WTC11 (cell line): Measurements from ENCODE around the gene CD4. TPM values are rescaled to one million over a fixed set of nuclear protein-coding genes. Genes with fewer than 3 reads are reported as not detected.
A peak's percentile ranks its signal among the peaks of the same experiment; 100 is the strongest.

ENCODE experiments used
- ATAC-seq: fragments of 200-7000 bp; cut with Tn5 transposase; 2 replicates; pipeline ENCODE4 v1.10.0; 2021; ENCODE audit warnings: mild to moderate bottlenecking, moderate library complexity
- CTCF ChIA-PET: fragments of 300-600 bp; sonication (Branson Sonifier 250); formaldehyde crosslinking; loops from one replicate; lab custom pipeline; 2021; ENCODE audit warnings: antibody characterized with exemption; lab: Charles Lee
- POLR2A ChIA-PET: fragments of 350-600 bp; sonication (Branson Sonifier 250); formaldehyde crosslinking; loops from one replicate; lab custom pipeline; 2021; ENCODE audit warnings: antibody characterized with exemption; lab: Charles Lee
- DNase-seq: peaks from one replicate; pipeline ENCODE4 v3.0.0; 2021; ENCODE audit warnings: low spot score
- H3K27ac Mint-ChIP-seq: 2 replicates; pipeline ENCODE4 v1.8.0; 2021; ENCODE audit warnings: mixed read lengths
- H3K27me3 Mint-ChIP-seq: 2 replicates; pipeline ENCODE4 v1.8.0; 2021; ENCODE audit warnings: low read depth, mild to moderate bottlenecking, moderate library complexity, mixed read lengths
- H3K36me3 Mint-ChIP-seq: 2 replicates; pipeline ENCODE4 v1.8.0; 2021; ENCODE audit warnings: mixed read lengths
- H3K4me1 Mint-ChIP-seq: 2 replicates; pipeline ENCODE4 v1.8.0; 2022; ENCODE audit warnings: mixed read lengths
- H3K4me3 Mint-ChIP-seq: 2 replicates; pipeline ENCODE4 v1.8.0; 2021; ENCODE audit warnings: mild to moderate bottlenecking, moderate library complexity, mixed read lengths
- H3K9me3 Mint-ChIP-seq: 2 replicates; pipeline ENCODE4 v1.8.0; 2021; ENCODE audit warnings: mixed read lengths
- AR ChIP-seq: fragments of 250-450 bp; sonication (Bioruptor Pico); IDR thresholded peaks from 2 replicates; pipeline ENCODE4 v1.9.0; 2021; ENCODE audit warnings: mild to moderate bottlenecking
- E2F1 ChIP-seq: sonication (generic); formaldehyde crosslinking; IDR thresholded peaks from 2 replicates; pipeline ENCODE4 v1.8.0; 2022; ENCODE audit warnings: mild to moderate bottlenecking, missing genetic modification reagents
- ESRRA ChIP-seq: sonication (generic); formaldehyde crosslinking; IDR thresholded peaks from 2 replicates; pipeline ENCODE4 v1.8.1; 2022; ENCODE audit warnings: mild to moderate bottlenecking, missing genetic modification reagents, borderline replicate concordance
- ETV6 ChIP-seq: sonication (generic); formaldehyde crosslinking; IDR thresholded peaks from 2 replicates; pipeline ENCODE4 v1.8.1; 2022; ENCODE audit warnings: mild to moderate bottlenecking, missing genetic modification reagents
- NFATC4 ChIP-seq: fragments of 250-450 bp; sonication (Bioruptor Pico); IDR thresholded peaks from 2 replicates; pipeline ENCODE4 v1.9.0; 2021; ENCODE audit warnings: mild to moderate bottlenecking
- ZSCAN18 ChIP-seq: fragments of 250-450 bp; sonication (Bioruptor Pico); IDR thresholded peaks from 2 replicates; pipeline ENCODE4 v2.1.2; 2022; ENCODE audit warnings: mild to moderate bottlenecking, moderate library complexity
- total RNA-seq: library from RNA; stranded (reverse); gene quantifications from 3 replicates; pipeline ENCODE4 v1.2.3, GENCODE V29; 2021
- TF ChIP-seq, protein P1 (sequence below): fragments of 250-450 bp; sonication (Bioruptor Pico); IDR thresholded peaks from 2 replicates; pipeline ENCODE4 v1.9.0; 2021; ENCODE audit warnings: mild to moderate bottlenecking, borderline replicate concordance
- TF ChIP-seq, protein P2 (sequence below): sonication (generic); formaldehyde crosslinking; IDR thresholded peaks from 2 replicates; pipeline ENCODE4 v1.8.1; 2022; ENCODE audit warnings: mild to moderate bottlenecking, missing genetic modification reagents, moderate library complexity, borderline replicate concordance
- TF ChIP-seq, protein P3 (sequence below): sonication (generic); formaldehyde crosslinking; IDR thresholded peaks from 2 replicates; pipeline ENCODE4 v1.8.0; 2022; ENCODE audit warnings: mild to moderate bottlenecking, missing genetic modification reagents
- TF ChIP-seq, protein P4 (sequence below): sonication (generic); formaldehyde crosslinking; IDR thresholded peaks from 2 replicates; pipeline ENCODE4 v1.8.1; 2022; ENCODE audit warnings: low read depth, mild to moderate bottlenecking, moderate library complexity, missing genetic modification reagents, borderline replicate concordance
- TF ChIP-seq, protein P5 (sequence below): fragments of 200-600 bp; IDR thresholded peaks from 2 replicates; pipeline ENCODE4 v1.8.0; 2022; ENCODE audit warnings: antibody characterized with exemption
- TF ChIP-seq, protein P6 (sequence below): sonication (generic); formaldehyde crosslinking; IDR thresholded peaks from 2 replicates; pipeline ENCODE4 v1.8.0; 2022; ENCODE audit warnings: mild to moderate bottlenecking, missing genetic modification reagents

Gene CD4
- total RNA-seq, 1 experiment from 2014 or later = 2.5 TPM

DNA sequence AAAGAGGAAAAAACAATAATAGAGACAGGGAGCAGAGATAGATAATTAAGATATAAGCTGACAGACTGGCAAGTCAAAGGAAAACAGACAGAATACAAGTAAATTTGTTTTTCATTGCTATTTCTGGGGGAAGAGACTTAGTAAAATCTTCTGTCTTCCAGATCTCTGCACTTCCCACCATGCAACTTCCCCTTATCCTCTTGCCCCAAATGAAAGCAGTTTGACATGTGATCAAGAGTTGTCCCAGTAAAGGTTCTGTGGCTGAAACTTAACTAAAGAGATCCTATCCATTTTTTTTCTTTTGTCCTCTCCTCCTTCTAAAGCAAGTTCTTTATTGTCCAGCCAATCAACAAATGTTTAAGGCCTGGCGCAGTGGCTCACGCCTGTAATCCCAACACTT, 34.9 kb upstream of the CD4 start (continued):
- TF ChIP-seq, protein P1, sequence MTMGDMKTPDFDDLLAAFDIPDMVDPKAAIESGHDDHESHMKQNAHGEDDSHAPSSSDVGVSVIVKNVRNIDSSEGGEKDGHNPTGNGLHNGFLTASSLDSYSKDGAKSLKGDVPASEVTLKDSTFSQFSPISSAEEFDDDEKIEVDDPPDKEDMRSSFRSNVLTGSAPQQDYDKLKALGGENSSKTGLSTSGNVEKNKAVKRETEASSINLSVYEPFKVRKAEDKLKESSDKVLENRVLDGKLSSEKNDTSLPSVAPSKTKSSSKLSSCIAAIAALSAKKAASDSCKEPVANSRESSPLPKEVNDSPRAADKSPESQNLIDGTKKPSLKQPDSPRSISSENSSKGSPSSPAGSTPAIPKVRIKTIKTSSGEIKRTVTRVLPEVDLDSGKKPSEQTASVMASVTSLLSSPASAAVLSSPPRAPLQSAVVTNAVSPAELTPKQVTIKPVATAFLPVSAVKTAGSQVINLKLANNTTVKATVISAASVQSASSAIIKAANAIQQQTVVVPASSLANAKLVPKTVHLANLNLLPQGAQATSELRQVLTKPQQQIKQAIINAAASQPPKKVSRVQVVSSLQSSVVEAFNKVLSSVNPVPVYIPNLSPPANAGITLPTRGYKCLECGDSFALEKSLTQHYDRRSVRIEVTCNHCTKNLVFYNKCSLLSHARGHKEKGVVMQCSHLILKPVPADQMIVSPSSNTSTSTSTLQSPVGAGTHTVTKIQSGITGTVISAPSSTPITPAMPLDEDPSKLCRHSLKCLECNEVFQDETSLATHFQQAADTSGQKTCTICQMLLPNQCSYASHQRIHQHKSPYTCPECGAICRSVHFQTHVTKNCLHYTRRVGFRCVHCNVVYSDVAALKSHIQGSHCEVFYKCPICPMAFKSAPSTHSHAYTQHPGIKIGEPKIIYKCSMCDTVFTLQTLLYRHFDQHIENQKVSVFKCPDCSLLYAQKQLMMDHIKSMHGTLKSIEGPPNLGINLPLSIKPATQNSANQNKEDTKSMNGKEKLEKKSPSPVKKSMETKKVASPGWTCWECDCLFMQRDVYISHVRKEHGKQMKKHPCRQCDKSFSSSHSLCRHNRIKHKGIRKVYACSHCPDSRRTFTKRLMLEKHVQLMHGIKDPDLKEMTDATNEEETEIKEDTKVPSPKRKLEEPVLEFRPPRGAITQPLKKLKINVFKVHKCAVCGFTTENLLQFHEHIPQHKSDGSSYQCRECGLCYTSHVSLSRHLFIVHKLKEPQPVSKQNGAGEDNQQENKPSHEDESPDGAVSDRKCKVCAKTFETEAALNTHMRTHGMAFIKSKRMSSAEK (CRISPR knock-in tag) = no peak
- TF ChIP-seq, protein P2, sequence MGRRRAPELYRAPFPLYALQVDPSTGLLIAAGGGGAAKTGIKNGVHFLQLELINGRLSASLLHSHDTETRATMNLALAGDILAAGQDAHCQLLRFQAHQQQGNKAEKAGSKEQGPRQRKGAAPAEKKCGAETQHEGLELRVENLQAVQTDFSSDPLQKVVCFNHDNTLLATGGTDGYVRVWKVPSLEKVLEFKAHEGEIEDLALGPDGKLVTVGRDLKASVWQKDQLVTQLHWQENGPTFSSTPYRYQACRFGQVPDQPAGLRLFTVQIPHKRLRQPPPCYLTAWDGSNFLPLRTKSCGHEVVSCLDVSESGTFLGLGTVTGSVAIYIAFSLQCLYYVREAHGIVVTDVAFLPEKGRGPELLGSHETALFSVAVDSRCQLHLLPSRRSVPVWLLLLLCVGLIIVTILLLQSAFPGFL (CRISPR knock-in tag) = no peak
- TF ChIP-seq ZSCAN18 (CRISPR knock-in tag) = no peak

GRCh38 chr12:6757028-6757690, 32.2 kb upstream of the CD4 start:
- no peaks in the 10 kb centered on the region for H3K36me3 Mint-ChIP-seq
- DNase-seq (no peak), ATAC-seq (no peak)
- no peaks in the 10 kb centered on the region; the same call in none of the 2 replicates for H3K27me3 Mint-ChIP-seq
- peaks cover 38% of the 10 kb centered on the region for H3K4me1 Mint-ChIP-seq
- CTCF ChIA-PET = interaction anchor here (0.6 to 7.7 kb wide), 5 partner anchors 11 to 192 kb away, joined by 3 to 234 read pairs (median 5); partner anchors contain the start of genes LAG3 and PTMS
- POLR2A ChIA-PET = interaction anchor here (0.7 to 0.9 kb wide), 2 partner anchors 10 to 15 kb away, joined by 3 to 5 read pairs; partner anchors contain the start of genes LAG3 and PTMS
- H3K27ac Mint-ChIP-seq = peak overlapping the region; percentile 70
- no peaks in the 10 kb centered on the region for H3K9me3 Mint-ChIP-seq
- TF ChIP-seq, protein P3, sequence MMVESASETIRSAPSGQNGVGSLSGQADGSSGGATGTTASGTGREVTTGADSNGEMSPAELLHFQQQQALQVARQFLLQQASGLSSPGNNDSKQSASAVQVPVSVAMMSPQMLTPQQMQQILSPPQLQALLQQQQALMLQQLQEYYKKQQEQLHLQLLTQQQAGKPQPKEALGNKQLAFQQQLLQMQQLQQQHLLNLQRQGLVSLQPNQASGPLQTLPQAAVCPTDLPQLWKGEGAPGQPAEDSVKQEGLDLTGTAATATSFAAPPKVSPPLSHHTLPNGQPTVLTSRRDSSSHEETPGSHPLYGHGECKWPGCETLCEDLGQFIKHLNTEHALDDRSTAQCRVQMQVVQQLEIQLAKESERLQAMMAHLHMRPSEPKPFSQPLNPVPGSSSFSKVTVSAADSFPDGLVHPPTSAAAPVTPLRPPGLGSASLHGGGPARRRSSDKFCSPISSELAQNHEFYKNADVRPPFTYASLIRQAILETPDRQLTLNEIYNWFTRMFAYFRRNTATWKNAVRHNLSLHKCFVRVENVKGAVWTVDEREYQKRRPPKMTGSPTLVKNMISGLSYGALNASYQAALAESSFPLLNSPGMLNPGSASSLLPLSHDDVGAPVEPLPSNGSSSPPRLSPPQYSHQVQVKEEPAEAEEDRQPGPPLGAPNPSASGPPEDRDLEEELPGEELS (CRISPR knock-in tag) = no peak
- TF ChIP-seq ESRRA (CRISPR knock-in tag) (no peak), ETV6 (CRISPR knock-in tag) (no peak), E2F1 (CRISPR knock-in tag) (no peak), NFATC4 (CRISPR knock-in tag) (no peak), AR (CRISPR knock-in tag) (no peak)
- TF ChIP-seq, protein P4, sequence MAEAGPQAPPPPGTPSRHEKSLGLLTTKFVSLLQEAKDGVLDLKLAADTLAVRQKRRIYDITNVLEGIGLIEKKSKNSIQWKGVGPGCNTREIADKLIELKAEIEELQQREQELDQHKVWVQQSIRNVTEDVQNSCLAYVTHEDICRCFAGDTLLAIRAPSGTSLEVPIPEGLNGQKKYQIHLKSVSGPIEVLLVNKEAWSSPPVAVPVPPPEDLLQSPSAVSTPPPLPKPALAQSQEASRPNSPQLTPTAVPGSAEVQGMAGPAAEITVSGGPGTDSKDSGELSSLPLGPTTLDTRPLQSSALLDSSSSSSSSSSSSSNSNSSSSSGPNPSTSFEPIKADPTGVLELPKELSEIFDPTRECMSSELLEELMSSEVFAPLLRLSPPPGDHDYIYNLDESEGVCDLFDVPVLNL (CRISPR knock-in tag) = no peak
- TF ChIP-seq, protein P5, sequence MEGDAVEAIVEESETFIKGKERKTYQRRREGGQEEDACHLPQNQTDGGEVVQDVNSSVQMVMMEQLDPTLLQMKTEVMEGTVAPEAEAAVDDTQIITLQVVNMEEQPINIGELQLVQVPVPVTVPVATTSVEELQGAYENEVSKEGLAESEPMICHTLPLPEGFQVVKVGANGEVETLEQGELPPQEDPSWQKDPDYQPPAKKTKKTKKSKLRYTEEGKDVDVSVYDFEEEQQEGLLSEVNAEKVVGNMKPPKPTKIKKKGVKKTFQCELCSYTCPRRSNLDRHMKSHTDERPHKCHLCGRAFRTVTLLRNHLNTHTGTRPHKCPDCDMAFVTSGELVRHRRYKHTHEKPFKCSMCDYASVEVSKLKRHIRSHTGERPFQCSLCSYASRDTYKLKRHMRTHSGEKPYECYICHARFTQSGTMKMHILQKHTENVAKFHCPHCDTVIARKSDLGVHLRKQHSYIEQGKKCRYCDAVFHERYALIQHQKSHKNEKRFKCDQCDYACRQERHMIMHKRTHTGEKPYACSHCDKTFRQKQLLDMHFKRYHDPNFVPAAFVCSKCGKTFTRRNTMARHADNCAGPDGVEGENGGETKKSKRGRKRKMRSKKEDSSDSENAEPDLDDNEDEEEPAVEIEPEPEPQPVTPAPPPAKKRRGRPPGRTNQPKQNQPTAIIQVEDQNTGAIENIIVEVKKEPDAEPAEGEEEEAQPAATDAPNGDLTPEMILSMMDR = no peak
- TF ChIP-seq, protein P6, sequence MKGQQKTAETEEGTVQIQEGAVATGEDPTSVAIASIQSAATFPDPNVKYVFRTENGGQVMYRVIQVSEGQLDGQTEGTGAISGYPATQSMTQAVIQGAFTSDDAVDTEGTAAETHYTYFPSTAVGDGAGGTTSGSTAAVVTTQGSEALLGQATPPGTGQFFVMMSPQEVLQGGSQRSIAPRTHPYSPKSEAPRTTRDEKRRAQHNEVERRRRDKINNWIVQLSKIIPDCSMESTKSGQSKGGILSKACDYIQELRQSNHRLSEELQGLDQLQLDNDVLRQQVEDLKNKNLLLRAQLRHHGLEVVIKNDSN (CRISPR knock-in tag) = no peak
- no peak overlapping the region for H3K4me3 Mint-ChIP-seq
